Measurements from ENCODE around the gene FGF14.
A peak's percentile ranks its signal among the peaks of the same experiment; 100 is the strongest.

FGF14 gene

DNA sequence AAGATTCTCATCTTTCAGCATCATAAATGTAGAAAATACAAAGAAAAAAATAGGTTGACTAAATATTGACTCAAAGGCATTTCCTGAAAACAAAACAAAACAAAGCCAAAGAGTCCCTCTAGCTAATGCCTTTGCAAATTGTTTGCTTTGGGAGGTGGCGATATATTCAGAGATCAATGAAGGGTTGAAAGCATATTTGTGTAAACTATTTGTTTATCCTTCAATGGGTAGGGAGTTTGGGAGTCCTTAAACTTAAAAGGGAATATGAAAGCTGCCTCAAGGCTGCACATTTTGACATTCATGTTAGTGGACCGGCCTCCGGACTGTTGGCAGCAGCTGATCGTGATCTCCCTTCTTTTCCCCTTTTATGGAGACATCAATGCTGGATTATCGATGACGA lies 691.9 kb downstream of the FGF14 start:
- no peaks in the 10 kb centered on the region for H3K9me3 ChIP-seq (ENCODE audit: insufficient read depth, low read length)
- H3K36me3 ChIP-seq (replicated peaks; ENCODE audit: low read depth, low read length), result no peaks in the 10 kb centered on the region
- TF ChIP-seq, protein P1, sequence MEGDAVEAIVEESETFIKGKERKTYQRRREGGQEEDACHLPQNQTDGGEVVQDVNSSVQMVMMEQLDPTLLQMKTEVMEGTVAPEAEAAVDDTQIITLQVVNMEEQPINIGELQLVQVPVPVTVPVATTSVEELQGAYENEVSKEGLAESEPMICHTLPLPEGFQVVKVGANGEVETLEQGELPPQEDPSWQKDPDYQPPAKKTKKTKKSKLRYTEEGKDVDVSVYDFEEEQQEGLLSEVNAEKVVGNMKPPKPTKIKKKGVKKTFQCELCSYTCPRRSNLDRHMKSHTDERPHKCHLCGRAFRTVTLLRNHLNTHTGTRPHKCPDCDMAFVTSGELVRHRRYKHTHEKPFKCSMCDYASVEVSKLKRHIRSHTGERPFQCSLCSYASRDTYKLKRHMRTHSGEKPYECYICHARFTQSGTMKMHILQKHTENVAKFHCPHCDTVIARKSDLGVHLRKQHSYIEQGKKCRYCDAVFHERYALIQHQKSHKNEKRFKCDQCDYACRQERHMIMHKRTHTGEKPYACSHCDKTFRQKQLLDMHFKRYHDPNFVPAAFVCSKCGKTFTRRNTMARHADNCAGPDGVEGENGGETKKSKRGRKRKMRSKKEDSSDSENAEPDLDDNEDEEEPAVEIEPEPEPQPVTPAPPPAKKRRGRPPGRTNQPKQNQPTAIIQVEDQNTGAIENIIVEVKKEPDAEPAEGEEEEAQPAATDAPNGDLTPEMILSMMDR (IDR thresholded peaks at IDR 0.05; ENCODE audit: low read depth, low read length), result no peak
- TF ChIP-seq EZH2phosphoT487 (IDR thresholded peaks at IDR 0.05; ENCODE audit: low read depth), result no peak
- H3K27me3 ChIP-seq (ENCODE audit: low read depth, low read length), result no peaks in the 10 kb centered on the region
- no peak overlapping the region for H2AFZ ChIP-seq (ENCODE audit: low read depth, low read length)
- H3K4me3 ChIP-seq (ENCODE audit: low read length), result no peak overlapping the region
- H3K4me2 ChIP-seq (ENCODE audit: low read length), result no peak overlapping the region
- no peaks in the 10 kb centered on the region for H3K79me2 ChIP-seq (ENCODE audit: low read length)
- H4K20me1 ChIP-seq (ENCODE audit: insufficient read depth, low read length), result no peaks in the 10 kb centered on the region
- no peak overlapping the region for H3K9ac ChIP-seq (ENCODE audit: low read length)
- no peaks in the 10 kb centered on the region for H3K4me1 ChIP-seq (ENCODE audit: low read length)
- H3K27ac ChIP-seq (ENCODE audit: low read length), result no peak overlapping the region

DNA sequence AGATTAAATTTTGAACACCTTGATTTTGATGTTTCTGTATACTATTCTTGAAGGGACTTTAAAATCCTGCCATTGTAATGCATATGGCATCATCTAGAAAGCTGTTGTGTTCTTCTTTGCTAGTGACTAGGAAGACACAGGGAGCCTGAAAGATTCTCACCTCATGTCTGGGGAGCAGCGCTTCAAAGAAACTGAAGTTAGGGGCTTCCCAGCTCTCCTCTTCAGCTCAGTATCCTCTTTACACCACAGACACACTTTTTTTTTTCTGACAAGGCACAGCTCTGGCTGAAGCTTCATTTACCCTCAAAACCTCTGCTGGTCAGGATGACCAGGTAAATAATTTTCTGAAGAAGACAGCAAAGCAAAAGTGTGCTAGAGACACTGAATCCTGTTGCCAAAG lies 693.7 kb downstream of the FGF14 start:
- H3K4me2 ChIP-seq (ENCODE audit: low read length), result no peak overlapping the region
- no peaks in the 10 kb centered on the region for H3K79me2 ChIP-seq (ENCODE audit: low read length)
- TF ChIP-seq, protein P1 (IDR thresholded peaks at IDR 0.05; ENCODE audit: low read depth, low read length), result no peak
- TF ChIP-seq EZH2phosphoT487 (IDR thresholded peaks at IDR 0.05; ENCODE audit: low read depth), result no peak
- H3K27me3 ChIP-seq (ENCODE audit: low read depth, low read length), result no peaks in the 10 kb centered on the region
- H3K4me3 ChIP-seq (ENCODE audit: low read length), result no peak overlapping the region
- no peaks in the 10 kb centered on the region for H4K20me1 ChIP-seq (ENCODE audit: insufficient read depth, low read length)
- H3K36me3 ChIP-seq (replicated peaks; ENCODE audit: low read depth, low read length), result no peaks in the 10 kb centered on the region
- no peak overlapping the region for H3K9ac ChIP-seq (ENCODE audit: low read length)
- H3K9me3 ChIP-seq (ENCODE audit: insufficient read depth, low read length), result no peaks in the 10 kb centered on the region
- no peaks in the 10 kb centered on the region for H3K4me1 ChIP-seq (ENCODE audit: low read length)
- H3K27ac ChIP-seq (ENCODE audit: low read length), result no peak overlapping the region
- H2AFZ ChIP-seq (ENCODE audit: low read depth, low read length), result no peak overlapping the region

DNA sequence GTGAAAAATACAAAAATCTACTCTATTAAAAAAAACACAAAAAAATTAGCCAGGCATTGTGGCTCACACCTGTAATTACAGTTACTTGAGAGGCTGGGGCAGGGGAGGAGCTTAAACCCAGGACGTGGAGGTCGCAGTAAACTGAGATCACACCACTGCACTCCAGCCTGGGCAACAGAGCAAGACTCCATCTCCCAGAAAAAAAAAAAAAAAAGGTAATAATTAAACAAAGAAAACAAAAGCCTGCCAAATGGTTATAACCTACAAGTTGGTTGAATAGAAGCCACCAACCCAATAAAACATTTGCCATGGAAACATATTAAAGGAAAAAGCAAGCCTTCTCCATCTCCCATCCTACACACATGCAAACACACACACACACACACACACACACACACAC lies 694.2 kb downstream of the FGF14 start:
- Histone ChIP-seq H3K9ac (ENCODE audit: low read length) (no peak overlapping the region), H3K9me3 (ENCODE audit: insufficient read depth, low read length) (no peaks in the 10 kb centered on the region), H2AFZ (ENCODE audit: low read depth, low read length) (no peak overlapping the region), H3K79me2 (ENCODE audit: low read length) (no peaks in the 10 kb centered on the region), H3K4me1 (ENCODE audit: low read length) (no peaks in the 10 kb centered on the region), H3K27ac (ENCODE audit: low read length) (no peak overlapping the region), H3K36me3 (replicated peaks; ENCODE audit: low read depth, low read length) (no peaks in the 10 kb centered on the region), H3K4me3 (ENCODE audit: low read length) (no peak overlapping the region), H3K27me3 (ENCODE audit: low read depth, low read length) (no peaks in the 10 kb centered on the region), H3K4me2 (ENCODE audit: low read length) (no peak overlapping the region), H4K20me1 (ENCODE audit: insufficient read depth, low read length) (no peaks in the 10 kb centered on the region)
- TF ChIP-seq EZH2phosphoT487 (IDR thresholded peaks at IDR 0.05; ENCODE audit: low read depth), result no peak
- TF ChIP-seq, protein P1 (IDR thresholded peaks at IDR 0.05; ENCODE audit: low read depth, low read length), result no peak

DNA sequence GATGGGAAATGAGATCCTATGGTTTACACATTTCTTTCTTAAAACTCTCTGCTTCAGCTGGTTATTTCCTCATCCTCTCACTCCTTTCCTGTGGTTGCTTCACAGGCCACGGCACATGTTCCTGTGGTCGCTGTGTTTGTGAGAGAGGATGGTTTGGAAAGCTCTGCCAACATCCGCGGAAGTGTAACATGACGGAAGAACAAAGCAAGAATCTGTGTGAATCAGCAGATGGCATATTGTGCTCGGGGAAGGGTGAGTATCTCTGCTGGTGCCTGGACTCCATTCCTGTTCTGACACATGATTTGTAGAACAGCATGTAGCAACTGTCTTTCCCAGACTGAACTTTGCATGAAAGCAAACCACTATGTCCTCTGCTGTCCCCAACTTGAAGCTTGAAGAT lies 695.2 kb downstream of the FGF14 start:
- 0 out of 2 replicates have a peak overlapping the region, but pooled peaks have one; percentile 24 for H3K4me2 ChIP-seq (ENCODE audit: low read length)
- no peaks in the 10 kb centered on the region for H3K9me3 ChIP-seq (ENCODE audit: insufficient read depth, low read length)
- no peak overlapping the region for H3K27ac ChIP-seq (ENCODE audit: low read length)

More for the DNA sequence above, 695.2 kb downstream of the FGF14 start:
- H3K27me3 ChIP-seq (ENCODE audit: low read depth, low read length), result no peaks in the 10 kb centered on the region
- no peaks in the 10 kb centered on the region for H3K36me3 ChIP-seq (replicated peaks; ENCODE audit: low read depth, low read length)
- H3K4me1 ChIP-seq (ENCODE audit: low read length), result no peaks in the 10 kb centered on the region
- no peaks in the 10 kb centered on the region for H4K20me1 ChIP-seq (ENCODE audit: insufficient read depth, low read length)
- H3K4me3 ChIP-seq (ENCODE audit: low read length), result no peak overlapping the region
- TF ChIP-seq, protein P1 (IDR thresholded peaks at IDR 0.05; ENCODE audit: low read depth, low read length), result no peak
- no peak for TF ChIP-seq EZH2phosphoT487 (IDR thresholded peaks at IDR 0.05; ENCODE audit: low read depth)
- H3K9ac ChIP-seq (ENCODE audit: low read length), result no peak overlapping the region
- H3K79me2 ChIP-seq (ENCODE audit: low read length), result no peaks in the 10 kb centered on the region
- 0 out of 2 replicates have a peak overlapping the region, but pooled peaks have one; percentile 41 for H2AFZ ChIP-seq (ENCODE audit: low read depth, low read length)
